HEK293T (cell line): ENCODE data around the gene GRID1.

Source experiments
- CTCF ChIA-PET: fragments of 350-600 bp; formaldehyde crosslinking; extraction: SDS; loops from one replicate; lab custom pipeline; 2021; ENCODE audit warnings: antibody characterized with exemption, inconsistent platforms; lab: Yijun Ruan, JAX
- POLR2A ChIA-PET: fragments of 350-600 bp; formaldehyde crosslinking; extraction: SDS; loops from one replicate; lab custom pipeline; 2020; ENCODE audit warnings: antibody characterized with exemption, inconsistent platforms; lab: Yijun Ruan, JAX
- DNase-seq: peaks from one replicate; pipeline ENCODE4 v3.0.0; 2012; ENCODE audit warnings: mixed read lengths; ENCODE audit errors: extremely low spot score
- ARNT ChIP-seq: fragments of 450-650 bp; IDR thresholded peaks from 2 replicates; pipeline ENCODE4 v1.6.1; 2017; ENCODE audit warnings: mild to moderate bottlenecking
- BHLHE40 ChIP-seq: fragments of 450-650 bp; IDR thresholded peaks from 2 replicates; pipeline ENCODE4 v1.6.1; 2016; ENCODE audit warnings: mild to moderate bottlenecking, moderate library complexity, borderline replicate concordance
- CTBP1 ChIP-seq: fragments of 450-650 bp; IDR thresholded peaks from 2 replicates; pipeline ENCODE4 v1.6.1; 2016; ENCODE audit warnings: borderline replicate concordance
- ELF4 ChIP-seq: fragments of 450-650 bp; IDR thresholded peaks from 2 replicates; pipeline ENCODE4 v1.6.1; 2017; ENCODE audit warnings: antibody characterized with exemption
- FOXA1 ChIP-seq: fragments of 450-650 bp; IDR thresholded peaks from 2 replicates; pipeline ENCODE4 v1.6.1; 2016; ENCODE audit warnings: mild to moderate bottlenecking
- FOXK2 ChIP-seq: fragments of 450-650 bp; IDR thresholded peaks from 2 replicates; pipeline ENCODE4 v1.6.1; 2016; ENCODE audit warnings: mild to moderate bottlenecking
- FOXM1 ChIP-seq: fragments of 450-650 bp; IDR thresholded peaks from 2 replicates; pipeline ENCODE4 v1.6.1; 2017; ENCODE audit warnings: mild to moderate bottlenecking, borderline replicate concordance
- HDGF ChIP-seq: fragments of 450-650 bp; IDR thresholded peaks from 2 replicates; pipeline ENCODE4 v1.6.1; 2017; ENCODE audit warnings: antibody characterized with exemption, borderline replicate concordance
- L3MBTL2 ChIP-seq: fragments of 450-650 bp; conservative IDR thresholded peaks from 2 replicates; pipeline ENCODE4 v1.6.1; 2016; ENCODE audit warnings: mild to moderate bottlenecking
- LEF1 ChIP-seq: fragments of 450-650 bp; IDR thresholded peaks from 2 replicates; pipeline ENCODE4 v1.6.1; 2017; ENCODE audit warnings: mild to moderate bottlenecking, borderline replicate concordance
- NFRKB ChIP-seq: fragments of 450-650 bp; IDR thresholded peaks from 2 replicates; pipeline ENCODE4 v1.6.1; 2016; ENCODE audit warnings: mild to moderate bottlenecking, moderate library complexity
- PKNOX1 ChIP-seq: fragments of 450-650 bp; IDR thresholded peaks from 2 replicates; pipeline ENCODE4 v1.6.1; 2016
- SP1 ChIP-seq: fragments of 450-650 bp; IDR thresholded peaks from 2 replicates; pipeline ENCODE4 v1.6.1; 2017
- SUZ12 ChIP-seq: fragments of 450-650 bp; IDR thresholded peaks from 2 replicates; pipeline ENCODE4 v1.6.1; 2016; ENCODE audit warnings: mild to moderate bottlenecking
- TARDBP ChIP-seq: fragments of 450-650 bp; IDR thresholded peaks from 2 replicates; pipeline ENCODE4 v1.6.1; 2016
- ZNF384 ChIP-seq: fragments of 450-650 bp; IDR thresholded peaks from 2 replicates; pipeline ENCODE4 v1.6.1; 2016

GRID1 gene

GRCh38 chr10:86049442-86049841 is 317.2 kb downstream of the GRID1 start:
- CTCF ChIA-PET: no interaction called here
- DNase-seq: no peak
- POLR2A ChIA-PET: no interaction called here
- TF ChIP-seq FOXK2: no peak
- no peak for TF ChIP-seq ARNT
- TF ChIP-seq FOXM1: no peak
- no peak for TF ChIP-seq PKNOX1
- TF ChIP-seq HDGF: no peak
- no peak for TF ChIP-seq ELF4
- TF ChIP-seq ZNF384: no peak
- TF ChIP-seq TARDBP: no peak
- TF ChIP-seq NFRKB: no peak
- no peak for TF ChIP-seq SUZ12
- TF ChIP-seq FOXA1: no peak
- no peak for TF ChIP-seq LEF1
- no peak for TF ChIP-seq BHLHE40
- TF ChIP-seq CTBP1: no peak
- no peak for TF ChIP-seq L3MBTL2

- no peak for DNase-seq
- CTCF ChIA-PET: no interaction called here
- POLR2A ChIA-PET: no interaction called here
- TF ChIP-seq HDGF: no peak
- no peak for TF ChIP-seq LEF1
- TF ChIP-seq CTBP1: no peak
- no peak for TF ChIP-seq PKNOX1
- TF ChIP-seq ELF4: no peak
- TF ChIP-seq SP1: no peak
- no peak for TF ChIP-seq BHLHE40
- no peak for TF ChIP-seq L3MBTL2
- no peak for TF ChIP-seq FOXA1
- TF ChIP-seq NFRKB: no peak
- TF ChIP-seq ARNT: no peak
Measured at GRCh38 chr10:86048973-86049372, 317.6 kb downstream of the GRID1 start.

- POLR2A ChIA-PET: no interaction called here
- TF ChIP-seq FOXK2: no peak
- no peak for TF ChIP-seq NFRKB
- TF ChIP-seq SP1: no peak
- TF ChIP-seq HDGF: no peak
- no peak for TF ChIP-seq ELF4
- TF ChIP-seq BHLHE40: no peak
- TF ChIP-seq ARNT: no peak
- TF ChIP-seq TARDBP: no peak
- no peak for TF ChIP-seq ZNF384
- TF ChIP-seq PKNOX1: no peak
- no peak for TF ChIP-seq LEF1
- no peak for TF ChIP-seq CTBP1
- TF ChIP-seq FOXA1: no peak
- no peak for TF ChIP-seq SUZ12
- no peak for TF ChIP-seq L3MBTL2
- TF ChIP-seq FOXM1: no peak
- CTCF ChIA-PET: no interaction called here
- DNase-seq: no peak
Measured at GRCh38 chr10:86048571-86048970, 318.0 kb downstream of the GRID1 start.

- DNase-seq: no peak
- POLR2A ChIA-PET: no interaction called here
- CTCF ChIA-PET: no interaction called here
- no peak for TF ChIP-seq L3MBTL2
- TF ChIP-seq FOXK2: no peak
- no peak for TF ChIP-seq TARDBP
- no peak for TF ChIP-seq FOXM1
- no peak for TF ChIP-seq BHLHE40
- no peak for TF ChIP-seq HDGF
- TF ChIP-seq SP1: no peak
- TF ChIP-seq FOXA1: no peak
- TF ChIP-seq ZNF384: no peak
Measured at GRCh38 chr10:86047588-86047987, 319.0 kb downstream of the GRID1 start.

- ChIA-PET POLR2A (no interaction called here), CTCF (no interaction called here)
- DNase-seq: no peak
- TF ChIP-seq NFRKB (no peak), PKNOX1 (no peak), L3MBTL2 (no peak), LEF1 (no peak), FOXM1 (no peak), SUZ12 (no peak), TARDBP (no peak), ELF4 (no peak), HDGF (no peak)
Measured at GRCh38 chr10:86046845-86047460, 319.6 kb downstream of the GRID1 start.

- no peak for DNase-seq
- POLR2A ChIA-PET: no interaction called here
- TF ChIP-seq ARNT (no peak), HDGF (no peak), CTBP1 (no peak), FOXK2 (no peak), TARDBP (no peak), BHLHE40 (no peak), FOXM1 (no peak), SP1 (no peak), LEF1 (no peak), L3MBTL2 (no peak), PKNOX1 (no peak), ZNF384 (no peak), ELF4 (no peak), NFRKB (no peak), FOXA1 (no peak), SUZ12 (no peak)
- CTCF ChIA-PET: no interaction called here
Measured at GRCh38 chr10:86045896-86046295, 320.7 kb downstream of the GRID1 start.
